ENCODE data around the gene RBM47.
A peak's percentile ranks its signal among the peaks of the same experiment; 100 is the strongest.

RBM47 gene

GRCh38 chr4:40626183-40626990, 3.3 kb downstream of the RBM47 start:
- peak; percentile 42 for DNase-seq (ENCODE audit: low read depth)
- H3K4me3 ChIP-seq (ENCODE audit: low read depth, low read length): peak overlapping the region; percentile 80
- no peak for TF ChIP-seq CTCF (IDR thresholded peaks at IDR 0.05; ENCODE audit: insufficient read depth, low read depth, low read length, missing control alignments)

GRCh38 chr4:40623707-40624106, 6.0 kb downstream of the RBM47 start:
- H3K4me3 ChIP-seq (ENCODE audit: low read depth, low read length): peak overlapping the region; percentile 42
- no peak for TF ChIP-seq CTCF (IDR thresholded peaks at IDR 0.05; ENCODE audit: insufficient read depth, low read depth, low read length, missing control alignments)
- DNase-seq (ENCODE audit: low read depth): no peak

GRCh38 chr4:40622913-40623312, 6.8 kb downstream of the RBM47 start:
- DNase-seq (ENCODE audit: low read depth): peak; percentile 92
- peak overlapping the region; percentile 42 for H3K4me3 ChIP-seq (ENCODE audit: low read depth, low read length)
- TF ChIP-seq CTCF (IDR thresholded peaks at IDR 0.05; ENCODE audit: insufficient read depth, low read depth, low read length, missing control alignments): no peak

- peak; percentile 95 for DNase-seq (ENCODE audit: low read depth)
- peak overlapping the region; percentile 42 for H3K4me3 ChIP-seq (ENCODE audit: low read depth, low read length)
- TF ChIP-seq CTCF (IDR thresholded peaks at IDR 0.05; ENCODE audit: insufficient read depth, low read depth, low read length, missing control alignments): no peak
These were observed 7.8 kb downstream of the RBM47 start for GRCh38 chr4:40621592-40622512.

- TF ChIP-seq CTCF (IDR thresholded peaks at IDR 0.05; ENCODE audit: insufficient read depth, low read depth, low read length, missing control alignments): no peak
- H3K4me3 ChIP-seq (ENCODE audit: low read depth, low read length): peak overlapping the region; percentile 39
- peak; percentile 80 for DNase-seq (ENCODE audit: low read depth)
These were observed 8.5 kb downstream of the RBM47 start for GRCh38 chr4:40621229-40621591.

- H3K4me3 ChIP-seq (ENCODE audit: low read depth, low read length): no peak overlapping the region
- no peak for DNase-seq (ENCODE audit: low read depth)
- no peak for TF ChIP-seq CTCF (IDR thresholded peaks at IDR 0.05; ENCODE audit: insufficient read depth, low read depth, low read length, missing control alignments)
These were observed 10.1 kb downstream of the RBM47 start for GRCh38 chr4:40619600-40619999.
